D721Med (cell line): Measurements from ENCODE around the gene NOD1.
"Not testable (repeated sequence)": the region's sequence is repeated elsewhere in the genome, so short reads cannot be mapped to it uniquely, and the experiment has no call there.

ENCODE experiments used
- DNase-seq: peaks from one replicate; pipeline ENCODE4 v3.0.0; 2011; ENCODE audit warnings: low spot score; ENCODE audit not compliant: insufficient read length
- FAIRE-seq: peaks from 2 replicates; lab custom pipeline; 2011; peaks lifted over from hg19 to GRCh38; lab: Jason Lieb, UNC
- TF ChIP-seq, protein P1 (sequence below): IDR thresholded peaks from 2 replicates; pipeline ENCODE4 v1.5.1; 2012; ENCODE audit warnings: mild to moderate bottlenecking, control low read depth; ENCODE audit not compliant: insufficient read depth; ENCODE audit errors: missing control alignments

NOD1 gene

DNA sequence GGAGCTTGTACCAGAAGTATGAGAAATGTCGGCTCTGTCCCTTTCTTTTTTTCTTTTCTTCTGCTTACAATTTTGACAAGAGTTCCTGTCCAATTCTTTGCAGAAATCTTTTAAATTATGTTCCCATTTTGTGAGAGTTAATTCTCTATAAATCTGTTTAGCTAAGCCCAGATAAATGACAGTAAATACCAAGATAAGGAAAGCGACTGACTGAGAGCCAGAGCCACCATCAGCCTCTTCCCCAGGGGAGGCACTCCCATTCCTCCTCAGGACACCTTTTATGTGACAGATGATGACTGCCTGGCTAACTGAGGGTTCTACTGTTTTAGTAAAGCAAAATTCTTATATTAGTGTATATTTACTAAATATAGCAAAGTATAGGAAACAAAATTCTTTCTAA lies 32.9 kb upstream of the NOD1 start:
- TF ChIP-seq, protein P1, sequence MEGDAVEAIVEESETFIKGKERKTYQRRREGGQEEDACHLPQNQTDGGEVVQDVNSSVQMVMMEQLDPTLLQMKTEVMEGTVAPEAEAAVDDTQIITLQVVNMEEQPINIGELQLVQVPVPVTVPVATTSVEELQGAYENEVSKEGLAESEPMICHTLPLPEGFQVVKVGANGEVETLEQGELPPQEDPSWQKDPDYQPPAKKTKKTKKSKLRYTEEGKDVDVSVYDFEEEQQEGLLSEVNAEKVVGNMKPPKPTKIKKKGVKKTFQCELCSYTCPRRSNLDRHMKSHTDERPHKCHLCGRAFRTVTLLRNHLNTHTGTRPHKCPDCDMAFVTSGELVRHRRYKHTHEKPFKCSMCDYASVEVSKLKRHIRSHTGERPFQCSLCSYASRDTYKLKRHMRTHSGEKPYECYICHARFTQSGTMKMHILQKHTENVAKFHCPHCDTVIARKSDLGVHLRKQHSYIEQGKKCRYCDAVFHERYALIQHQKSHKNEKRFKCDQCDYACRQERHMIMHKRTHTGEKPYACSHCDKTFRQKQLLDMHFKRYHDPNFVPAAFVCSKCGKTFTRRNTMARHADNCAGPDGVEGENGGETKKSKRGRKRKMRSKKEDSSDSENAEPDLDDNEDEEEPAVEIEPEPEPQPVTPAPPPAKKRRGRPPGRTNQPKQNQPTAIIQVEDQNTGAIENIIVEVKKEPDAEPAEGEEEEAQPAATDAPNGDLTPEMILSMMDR, result no peak
- no peak for FAIRE-seq
- DNase-seq, result no peak

DNA sequence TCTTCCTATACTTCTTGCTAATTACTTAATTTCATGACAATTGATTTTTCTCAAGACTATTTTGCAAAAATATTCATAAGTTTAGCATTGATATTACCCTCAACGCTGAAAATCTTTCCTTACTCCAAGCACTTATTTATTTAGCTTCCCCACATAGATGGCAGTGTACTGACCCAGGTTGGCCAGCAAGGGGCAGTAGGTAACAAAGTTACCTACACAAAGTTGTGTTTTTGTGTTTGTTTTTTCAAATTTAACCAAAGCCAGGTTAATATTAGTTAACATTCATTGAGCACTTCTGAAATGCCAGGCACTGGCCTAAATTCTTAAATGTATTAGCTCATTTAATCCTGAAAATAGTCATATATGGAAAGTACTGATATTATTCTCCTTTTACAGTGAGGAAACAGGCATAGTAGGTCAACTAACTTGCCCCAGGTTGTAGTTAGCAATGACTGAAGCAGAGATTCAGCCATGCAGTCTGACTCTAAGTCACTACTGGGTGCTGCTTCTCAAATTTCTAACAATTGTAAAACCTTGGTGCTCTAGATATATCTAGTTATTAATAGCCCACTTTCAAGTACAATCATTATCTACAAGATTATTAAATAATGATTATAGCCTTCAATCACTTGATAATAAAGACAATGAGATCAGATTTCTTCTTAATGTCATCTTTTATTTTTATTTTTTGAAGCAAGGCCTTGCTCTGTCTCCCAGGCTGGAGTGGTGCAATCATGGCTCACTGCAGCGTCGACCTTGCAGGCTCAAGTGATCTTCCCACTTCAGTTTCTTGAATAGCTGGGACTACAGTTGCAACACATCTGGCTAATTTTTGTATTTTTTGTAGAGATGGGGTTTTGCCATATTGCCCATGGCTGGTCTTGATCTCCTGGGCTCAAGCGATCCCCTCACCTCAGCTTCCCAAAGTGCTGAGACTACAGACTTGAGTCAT lies 31.8 kb upstream of the NOD1 start:
- FAIRE-seq (no peak), DNase-seq (no peak)
- TF ChIP-seq, protein P1, result peak; percentile 65

DNA sequence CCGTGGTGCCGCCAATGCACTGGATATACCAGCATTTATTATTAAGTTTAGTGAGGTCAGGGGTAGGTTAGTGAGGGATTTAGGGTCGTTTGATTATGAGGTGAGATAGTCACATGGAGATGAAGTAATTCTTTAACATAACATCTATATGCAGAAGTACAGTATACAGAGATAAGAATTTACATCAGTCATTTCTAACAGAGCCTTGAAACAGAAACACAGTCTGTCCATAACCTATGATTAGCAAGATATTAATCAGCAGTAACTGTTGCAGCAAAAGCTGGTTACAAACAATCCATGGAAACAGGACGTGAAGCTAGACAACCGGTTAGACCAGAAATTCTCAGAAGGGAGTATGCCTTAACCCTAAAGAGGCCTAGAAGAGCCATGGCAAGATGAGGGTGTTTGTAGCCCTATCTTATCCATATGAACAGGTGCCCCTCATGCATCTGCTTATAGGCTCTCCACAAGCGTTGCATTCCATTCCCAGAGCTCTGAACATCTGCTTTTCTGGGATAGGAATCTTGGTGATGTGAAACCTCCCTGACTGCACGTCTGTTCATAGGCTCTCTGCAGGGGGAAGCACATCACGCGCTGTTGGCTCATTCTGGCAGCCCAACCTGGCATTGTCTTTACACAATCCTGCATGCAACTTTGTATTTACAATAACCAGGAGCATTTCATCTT lies 30.7 kb upstream of the NOD1 start:
- not testable (repeated sequence) for DNase-seq, FAIRE-seq

DNA sequence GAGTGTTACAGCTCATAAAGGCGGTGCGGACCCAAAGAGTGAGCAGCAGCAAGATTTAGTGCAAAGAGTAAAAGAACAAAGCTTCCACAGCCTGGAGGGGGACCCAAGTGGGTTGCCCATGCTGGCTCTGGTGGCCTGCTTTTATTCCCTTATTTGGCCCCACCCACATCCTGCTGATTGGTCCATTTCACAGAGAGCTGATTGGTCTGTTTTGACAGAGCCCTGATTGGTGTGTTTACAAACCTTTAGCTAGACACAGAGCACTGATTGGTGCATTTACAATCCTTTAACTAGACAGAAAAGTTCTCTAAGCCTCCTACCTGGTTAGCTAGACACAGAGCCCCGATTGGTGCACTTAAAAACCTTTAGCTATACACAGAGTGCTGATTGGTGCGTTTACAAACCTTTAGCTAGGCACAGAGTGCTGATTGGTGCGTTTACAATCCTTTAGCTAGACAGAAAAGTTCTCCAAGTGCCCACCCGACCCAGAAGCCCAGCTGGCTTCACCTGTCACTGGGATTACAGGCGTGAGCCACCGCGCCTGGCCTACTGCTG lies 28.8 kb upstream of the NOD1 start:
- FAIRE-seq, DNase-seq: not testable (repeated sequence)

DNA sequence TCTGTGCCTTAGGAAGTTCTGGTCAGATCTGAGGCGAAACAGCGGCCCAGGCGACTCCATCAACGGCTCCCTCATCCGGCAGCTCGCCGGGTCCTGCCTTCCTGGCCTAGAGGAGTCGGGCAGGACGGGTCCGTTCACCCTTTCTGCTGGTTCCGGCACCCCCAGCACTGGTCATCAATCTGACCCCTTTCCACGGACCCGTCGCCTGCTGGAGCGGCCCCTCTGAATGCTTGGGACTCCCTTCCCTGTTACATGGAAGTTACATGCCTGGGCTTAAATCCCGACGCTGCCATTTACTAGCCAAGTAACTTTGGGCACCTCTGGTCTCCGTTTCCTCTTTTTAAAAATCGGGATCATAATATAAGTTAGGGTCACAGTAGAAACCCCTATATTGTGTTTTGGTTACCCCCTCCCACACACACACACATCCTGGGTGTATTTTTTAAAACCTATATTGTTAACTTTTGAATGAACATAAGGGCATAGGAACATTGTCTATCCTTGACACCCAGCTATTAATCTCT lies 26.7 kb upstream of the NOD1 start:
- no peak for DNase-seq
- FAIRE-seq, result no peak
- TF ChIP-seq, protein P1, result no peak

DNA sequence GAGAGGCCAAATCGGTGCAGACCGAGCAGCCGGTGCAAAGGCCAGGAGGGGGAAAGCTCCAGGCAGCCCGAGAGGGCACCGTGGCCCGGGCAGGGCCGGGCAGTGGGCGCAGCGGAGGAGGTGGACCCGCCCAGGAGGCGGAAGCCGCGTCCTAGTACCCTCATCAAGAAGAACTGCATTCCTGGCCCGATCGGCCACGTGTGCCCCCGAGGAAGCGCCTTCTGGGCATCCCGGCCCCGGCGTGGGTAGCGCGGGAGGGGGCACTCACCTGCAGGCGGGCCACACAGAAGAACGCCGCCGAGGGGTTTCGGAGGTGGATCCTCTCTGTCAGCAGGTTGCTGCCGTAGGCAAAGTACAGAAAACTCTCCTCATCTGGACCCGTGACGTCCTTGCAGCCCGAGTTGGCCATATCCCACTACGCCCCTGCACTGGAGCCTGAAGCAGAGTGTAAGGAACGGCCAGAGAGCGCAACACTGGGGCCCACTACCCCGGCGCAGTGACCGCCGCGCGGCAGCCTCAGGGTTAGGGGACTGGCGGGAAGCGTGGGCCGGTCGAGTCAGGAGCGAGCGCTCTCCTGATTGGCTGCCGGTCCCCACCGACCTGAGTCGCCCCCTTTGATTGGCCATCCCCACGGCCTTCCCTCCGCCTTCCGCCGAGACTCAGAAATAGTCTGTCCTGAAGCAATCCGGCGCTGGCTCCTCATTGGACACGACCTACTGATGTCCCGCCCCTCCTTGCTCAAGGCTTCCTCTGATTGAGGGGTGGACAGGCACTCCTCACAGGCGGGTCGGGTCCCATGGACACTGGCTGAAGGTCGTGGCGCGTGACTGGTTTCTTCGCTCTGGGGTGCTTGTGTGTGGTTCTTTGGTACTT lies 26.0 kb upstream of the NOD1 start, which contains the start of gene GGCT:
GGCT (minus strand) TSS at position 529 of the 873 bp plus-strand sequence; CDS start at position 409, 120 bp downstream.
- no peak for FAIRE-seq
- TF ChIP-seq, protein P1, result no peak
- peak; percentile 75 for DNase-seq

DNA sequence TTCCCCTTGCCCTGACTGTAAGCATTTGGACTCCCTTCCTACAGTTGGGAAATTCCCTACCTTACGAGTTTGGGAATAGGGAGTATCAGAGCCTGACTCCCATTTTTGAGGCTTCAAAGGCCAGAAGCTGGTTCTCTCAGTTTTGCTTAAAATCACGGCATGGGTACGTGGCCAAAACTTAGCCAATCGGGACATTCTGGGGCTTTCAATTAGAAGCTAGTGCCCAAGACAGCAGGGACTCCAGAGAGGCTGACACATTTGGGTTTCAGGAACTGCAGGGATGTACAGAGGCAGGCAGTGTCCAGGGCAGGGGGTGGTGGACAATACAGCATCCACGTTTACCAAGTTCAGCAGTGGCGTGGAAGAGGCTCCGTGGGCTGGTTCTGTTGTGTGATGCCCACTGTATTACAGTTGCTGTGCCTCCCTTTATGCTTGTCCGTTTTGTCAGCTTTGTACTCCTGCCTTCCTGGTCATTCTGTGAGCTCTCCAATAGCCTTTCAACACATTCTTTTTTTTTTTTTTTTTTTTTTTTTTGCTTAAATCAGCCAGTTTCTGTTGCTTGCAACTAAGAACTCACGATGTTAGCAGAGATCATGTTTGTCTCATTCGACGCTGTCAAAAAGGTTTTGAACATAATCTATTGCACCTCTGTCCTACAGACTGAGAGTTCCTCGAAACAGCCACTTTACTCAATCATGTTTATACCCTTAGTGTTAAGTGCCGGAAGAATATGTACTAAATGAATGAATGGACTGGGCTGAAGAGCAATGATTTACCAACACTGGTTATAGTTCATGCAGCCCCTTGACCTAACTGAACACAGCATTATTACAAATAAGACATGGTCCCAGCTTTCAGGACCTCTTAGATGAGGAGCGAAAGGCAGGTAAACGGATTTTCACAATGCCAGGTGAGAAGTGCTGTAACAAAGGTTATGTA lies 25.0 kb upstream of the NOD1 start:
- FAIRE-seq, result no peak
- TF ChIP-seq, protein P1, result no peak
- no peak for DNase-seq
